DMS53 (cell line): Measurements from ENCODE around the gene TLNRD1.

Experiments
- DNase-seq: peaks from one replicate; lab custom pipeline; 2025; lab: John Stamatoyannopoulos, UW

TLNRD1 gene

GRCh38 chr15:81029414-81030300 is 28.9 kb downstream of the TLNRD1 start:
- peak; percentile 2 for DNase-seq

DNA sequence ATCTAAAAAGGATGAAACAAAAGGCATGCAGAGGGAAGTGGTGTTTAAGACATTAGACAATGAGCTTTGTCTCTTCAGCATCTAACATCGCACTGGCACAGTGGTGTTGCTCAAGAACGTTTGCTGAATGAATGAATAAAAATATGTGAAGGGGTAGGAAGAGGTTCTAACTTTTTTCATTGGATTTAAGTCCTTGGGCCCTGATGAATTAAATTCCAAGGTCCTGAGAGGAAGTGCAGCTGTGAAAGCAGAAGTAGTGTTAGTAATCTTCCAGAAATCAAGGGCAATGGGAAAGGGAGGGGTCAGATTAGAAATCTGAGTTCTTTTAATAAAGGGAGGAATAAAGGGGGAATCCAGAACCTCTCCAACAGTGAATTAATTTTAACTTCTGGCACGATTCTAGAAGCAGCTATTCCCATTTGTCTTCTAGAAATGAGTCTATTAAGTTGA is 29.6 kb downstream of the TLNRD1 start:
- no peak for DNase-seq

GRCh38 chr15:81031203-81031602 is 30.5 kb downstream of the TLNRD1 start:
- DNase-seq, result no peak

GRCh38 chr15:81032355-81032754 is 31.6 kb downstream of the TLNRD1 start:
- DNase-seq, result no peak

GRCh38 chr15:81032818-81033217 is 32.1 kb downstream of the TLNRD1 start:
- DNase-seq, result no peak

DNA sequence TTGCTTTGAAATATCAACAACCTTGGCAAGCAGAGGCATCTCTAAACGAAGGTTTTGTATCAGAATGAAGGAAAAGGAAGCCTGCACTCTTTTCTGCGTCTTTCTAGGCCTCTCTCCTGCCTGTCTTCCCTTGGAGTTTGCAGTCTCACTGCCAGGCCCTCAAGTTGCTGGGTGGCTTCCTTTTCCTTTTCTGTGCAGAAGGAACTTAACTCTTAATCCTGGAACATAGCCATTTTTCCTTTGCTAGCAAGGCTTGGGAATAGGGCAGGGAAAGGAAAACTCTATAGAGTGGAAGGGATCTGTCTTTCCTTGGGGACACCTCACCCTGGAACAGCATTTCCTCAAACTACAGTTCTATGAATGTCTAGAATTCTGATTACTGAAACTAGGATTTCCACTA is 32.8 kb downstream of the TLNRD1 start:
- DNase-seq, result no peak

DNA sequence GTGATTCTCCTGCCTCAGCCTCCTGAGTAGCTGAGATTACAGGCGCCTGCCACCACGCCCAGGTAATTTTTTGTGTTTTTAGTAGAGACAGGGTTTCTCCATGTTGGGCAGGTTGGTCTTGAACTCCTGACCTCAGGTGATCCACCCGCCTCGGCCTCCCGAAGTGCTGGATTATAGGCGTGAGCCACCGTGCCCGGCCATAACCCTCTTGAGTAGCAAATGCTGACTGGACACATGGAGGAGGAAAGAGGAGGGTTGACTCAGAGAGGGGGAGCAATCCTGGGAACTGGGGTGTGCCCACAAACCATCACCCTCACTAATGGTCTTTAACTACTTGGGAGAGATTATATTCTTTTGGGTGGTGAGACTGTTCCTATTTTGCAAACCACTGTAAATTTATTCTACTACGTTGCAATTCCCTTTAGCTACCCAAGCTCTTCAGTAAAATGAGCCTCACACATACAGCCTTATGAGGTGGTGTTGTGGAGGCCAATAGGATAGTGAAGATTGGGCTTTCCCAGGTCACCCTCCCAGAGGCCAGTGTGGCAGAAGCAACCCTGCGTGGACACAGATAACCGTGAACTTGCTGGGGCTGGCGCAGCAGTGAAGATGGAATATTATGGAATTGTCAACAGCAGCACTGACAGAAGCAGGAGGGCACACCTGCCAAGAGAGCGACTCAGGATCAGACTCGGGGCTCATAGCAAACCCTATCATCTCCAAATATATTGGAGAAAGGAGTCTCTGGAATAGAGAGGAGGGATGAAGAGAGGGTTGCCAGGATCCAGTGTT is 37.4 kb downstream of the TLNRD1 start:
- DNase-seq, result no peak

GRCh38 chr15:81038975-81039607 is 38.4 kb downstream of the TLNRD1 start:
- DNase-seq, result no peak

- DNase-seq, result no peak
These were observed 40.0 kb downstream of the TLNRD1 start for GRCh38 chr15:81040757-81041156.

DNA sequence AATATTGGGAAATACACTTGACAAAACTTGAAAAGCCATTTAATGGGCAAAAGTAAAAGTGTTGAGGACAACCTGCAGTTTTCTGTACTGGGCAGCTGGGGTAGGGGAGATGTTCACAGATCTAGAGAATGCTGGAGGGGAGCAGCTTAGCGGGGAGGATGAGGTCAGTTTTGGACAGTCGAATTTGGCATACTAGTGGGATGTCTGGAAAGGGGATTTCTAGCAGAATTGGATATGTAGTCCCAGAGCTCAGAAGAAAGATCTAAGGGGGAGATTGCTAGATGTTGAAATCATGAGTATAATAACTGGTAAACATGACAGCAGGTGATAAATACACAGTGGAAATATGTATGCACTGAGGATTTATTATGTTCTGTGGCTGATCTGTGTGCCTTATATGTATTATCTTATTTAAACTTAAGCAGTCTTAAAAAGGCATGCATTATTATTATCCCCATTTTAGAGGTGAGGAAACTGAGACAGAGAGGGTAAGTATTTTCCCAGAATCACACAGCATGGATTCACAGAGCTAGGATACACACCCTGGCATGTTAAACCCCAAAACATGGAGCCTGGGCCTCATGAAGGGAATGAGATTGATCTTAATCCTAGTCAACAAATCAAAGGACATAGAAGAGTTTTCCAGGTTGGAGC is 42.7 kb downstream of the TLNRD1 start:
- no peak for DNase-seq

- DNase-seq, result no peak
These were observed 43.3 kb downstream of the TLNRD1 start for GRCh38 chr15:81043935-81044575.

- DNase-seq, result no peak
These were observed 45.6 kb downstream of the TLNRD1 start for GRCh38 chr15:81046290-81046689.

DNA sequence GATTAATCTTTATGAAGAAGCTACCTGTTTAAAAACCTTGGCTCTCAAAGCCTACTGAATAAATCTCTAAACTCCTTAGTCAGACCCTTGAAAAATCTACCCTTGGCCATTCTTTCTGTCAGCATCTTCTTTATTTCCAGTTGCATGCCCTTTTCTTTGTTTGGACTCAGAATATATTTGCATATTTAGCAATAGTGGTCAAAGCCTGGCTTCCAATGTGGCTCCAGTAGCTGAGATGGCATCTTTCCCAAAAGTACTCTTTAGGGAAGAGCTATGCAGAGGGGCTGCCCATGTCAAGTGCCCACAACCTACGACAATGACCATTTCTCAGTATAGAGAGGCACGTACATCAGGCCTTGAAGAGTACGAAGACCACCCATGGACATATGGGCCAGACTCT is 47.2 kb downstream of the TLNRD1 start:
- DNase-seq, result no peak

DNA sequence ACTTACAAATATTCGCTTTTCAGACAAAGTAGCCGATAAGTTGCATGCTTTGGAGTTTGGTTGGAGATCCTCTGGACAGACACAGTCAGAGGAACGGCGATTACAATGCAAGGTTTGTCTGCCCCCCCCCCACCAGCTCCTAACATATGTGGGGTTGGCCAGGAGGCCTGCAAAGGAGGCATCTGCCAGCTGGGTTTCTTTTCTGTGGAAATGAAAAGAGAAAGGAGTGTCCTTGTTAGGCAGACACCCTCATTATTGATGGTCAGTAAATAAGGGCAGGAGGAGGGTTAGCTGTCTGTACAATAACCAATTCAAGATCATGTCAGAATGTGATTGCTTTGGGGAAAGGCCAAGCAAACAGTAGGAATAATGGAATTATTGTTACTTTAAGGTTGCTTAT is 49.1 kb downstream of the TLNRD1 start:
- no peak for DNase-seq

DNA sequence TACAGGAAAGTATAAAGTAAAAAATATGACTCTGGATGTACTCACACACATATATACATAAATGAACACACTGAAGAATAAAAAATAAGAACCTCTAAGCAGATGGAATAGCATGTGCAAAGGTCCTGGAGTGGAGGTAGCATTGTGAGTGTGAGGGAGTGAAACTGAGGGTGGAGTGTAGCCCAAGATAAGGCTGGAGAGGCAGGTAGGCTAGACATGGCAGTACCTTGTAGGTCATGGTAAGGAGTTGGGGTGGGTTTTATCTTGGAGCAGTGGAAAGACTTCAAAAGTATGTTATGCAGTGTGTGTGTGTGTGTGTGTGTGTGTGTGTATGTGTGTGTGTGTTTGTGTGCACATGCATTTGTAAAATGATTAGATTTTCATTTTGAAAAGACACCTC is 49.5 kb downstream of the TLNRD1 start:
- no peak for DNase-seq

DNA sequence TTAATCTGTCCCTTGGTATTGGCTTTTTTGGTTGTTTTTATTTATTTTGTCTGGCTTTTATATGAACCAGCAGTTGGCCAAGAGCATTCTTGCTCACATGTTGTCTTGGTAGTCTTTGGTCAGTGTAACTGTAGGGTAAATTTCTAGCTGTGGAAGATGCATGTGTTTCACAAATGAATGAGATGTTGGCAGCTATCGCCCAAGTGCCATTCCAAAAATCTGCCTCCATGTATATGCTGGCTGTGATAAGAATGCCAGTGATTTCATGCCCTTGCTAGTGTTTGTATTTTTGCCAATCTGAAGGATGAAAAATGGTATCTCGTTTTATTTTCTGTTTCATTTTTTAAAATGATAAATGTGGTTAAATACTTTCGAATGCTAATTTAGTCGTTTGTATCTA is 50.1 kb downstream of the TLNRD1 start:
- no peak for DNase-seq

DNA sequence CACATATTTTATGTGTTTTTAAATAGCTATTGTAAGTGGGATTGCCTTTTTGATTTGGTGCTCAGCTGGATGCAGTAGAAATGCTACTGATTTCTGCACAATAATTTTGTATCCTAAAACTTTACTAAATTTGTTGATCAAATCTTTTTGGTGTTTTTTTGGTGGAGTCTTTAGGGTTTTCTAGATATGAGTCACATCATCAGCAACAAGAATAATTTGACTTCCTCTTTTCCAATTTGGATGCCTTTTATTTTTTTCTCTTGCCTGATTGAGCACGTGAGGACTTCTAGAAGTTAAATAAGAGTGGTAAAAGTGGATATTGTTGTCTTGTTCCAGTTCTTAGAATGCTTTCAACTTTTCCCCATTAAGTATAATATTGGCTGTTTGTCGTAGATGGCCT is 51.3 kb downstream of the TLNRD1 start:
- no peak for DNase-seq

GRCh38 chr15:81053621-81054020 is 52.9 kb downstream of the TLNRD1 start:
- no peak for DNase-seq

DNA sequence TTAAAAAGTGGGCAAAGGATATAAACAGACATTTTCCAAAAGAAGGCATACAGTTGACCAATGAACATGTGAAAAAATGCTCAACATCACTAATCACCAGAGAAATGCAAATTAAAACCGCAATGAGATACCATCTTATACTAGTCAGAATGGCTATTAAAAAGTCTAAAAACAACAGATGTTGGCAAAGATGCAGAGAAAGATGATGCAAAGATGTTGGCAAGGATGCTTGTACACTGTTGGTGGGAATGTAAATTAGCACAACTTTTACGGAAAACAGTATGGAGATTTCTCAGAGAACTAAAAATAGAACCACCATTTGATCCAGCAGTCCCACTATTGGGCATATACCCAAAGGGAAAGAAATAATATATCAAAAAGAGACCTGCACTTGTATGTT is 53.5 kb downstream of the TLNRD1 start:
- no peak for DNase-seq
